ENCODE measurements around the gene TNFRSF1B. TPM values are rescaled to one million over a fixed set of nuclear protein-coding genes. Genes with fewer than 3 reads are reported as not detected.

TNFRSF1B gene
- polyA plus RNA-seq, 1 donor from 2014 or later: not detected

DNA sequence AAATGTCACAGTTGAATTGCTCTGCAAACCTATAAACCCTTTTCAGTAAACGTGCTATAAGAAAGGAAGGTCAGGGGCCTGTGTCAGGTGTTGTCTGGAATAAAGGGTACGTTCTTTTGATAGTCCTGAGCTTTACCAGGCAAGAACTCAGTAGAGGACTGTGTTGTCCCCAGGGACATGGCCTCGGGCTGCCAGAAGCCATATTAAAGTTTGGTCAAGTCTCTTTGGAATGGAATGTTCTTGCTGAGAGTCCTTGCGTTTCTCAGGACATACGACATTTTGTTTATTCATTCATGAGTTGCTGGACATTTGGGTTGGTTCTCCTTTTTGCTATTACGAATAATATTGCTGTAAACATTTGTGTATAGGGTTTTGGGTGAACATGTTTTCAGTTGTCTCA, 79.8 kb downstream of the TNFRSF1B start:
- Histone ChIP-seq H3K4me3 (ENCODE audit: low read length) (no peak overlapping the region), H3K9ac (ENCODE audit: low read length) (no peak overlapping the region), H2AFZ (ENCODE audit: low read depth, low read length) (no peak overlapping the region), H4K20me1 (ENCODE audit: insufficient read depth) (no peaks in the 10 kb centered on the region), H3K36me3 (ENCODE audit: insufficient read depth, low read length) (peaks cover 8% of the 10 kb centered on the region), H3K27ac (ENCODE audit: low read length) (no peak overlapping the region), H3K9me2 (ENCODE audit: insufficient read depth, low read length) (no peaks in the 10 kb centered on the region), H3K27me3 (ENCODE audit: insufficient read depth, low read depth, low read length) (no peaks in the 10 kb centered on the region), H3K4me2 (ENCODE audit: low read length) (no peak overlapping the region), H3F3A (ENCODE audit: insufficient read depth, low read length, poor library complexity, severe bottlenecking) (no peaks in the 10 kb centered on the region), H3K79me2 (replicated peaks; ENCODE audit: insufficient read depth, low read length) (no peaks in the 10 kb centered on the region), H3K9me3 (ENCODE audit: low read length) (no peaks in the 10 kb centered on the region)
- no peak for TF ChIP-seq EP300 (conservative IDR thresholded peaks at IDR 0.05; ENCODE audit: poor library complexity, severe bottlenecking)
- no peak for TF ChIP-seq RAD21 (conservative IDR thresholded peaks at IDR 0.05)
- TF ChIP-seq EZH2 (IDR thresholded peaks at IDR 0.05; ENCODE audit: borderline replicate concordance, insufficient read depth, low read length, poor library complexity, severe bottlenecking): no peak
- no peak for TF ChIP-seq CTCF (IDR thresholded peaks at IDR 0.05; ENCODE audit: poor library complexity, severe bottlenecking)
- no peak for TF ChIP-seq TAF1 (IDR thresholded peaks at IDR 0.05; ENCODE audit: low read depth)
- no peak for TF ChIP-seq REST (IDR thresholded peaks at IDR 0.05; ENCODE audit: borderline replicate concordance)
- no peak for TF ChIP-seq POLR2AphosphoS5 (IDR thresholded peaks at IDR 0.05)
- TF ChIP-seq MXI1 (conservative IDR thresholded peaks at IDR 0.05; ENCODE audit: poor library complexity, severe bottlenecking): no peak
- TF ChIP-seq SMC3 (conservative IDR thresholded peaks at IDR 0.05; ENCODE audit: poor library complexity): no peak

DNA sequence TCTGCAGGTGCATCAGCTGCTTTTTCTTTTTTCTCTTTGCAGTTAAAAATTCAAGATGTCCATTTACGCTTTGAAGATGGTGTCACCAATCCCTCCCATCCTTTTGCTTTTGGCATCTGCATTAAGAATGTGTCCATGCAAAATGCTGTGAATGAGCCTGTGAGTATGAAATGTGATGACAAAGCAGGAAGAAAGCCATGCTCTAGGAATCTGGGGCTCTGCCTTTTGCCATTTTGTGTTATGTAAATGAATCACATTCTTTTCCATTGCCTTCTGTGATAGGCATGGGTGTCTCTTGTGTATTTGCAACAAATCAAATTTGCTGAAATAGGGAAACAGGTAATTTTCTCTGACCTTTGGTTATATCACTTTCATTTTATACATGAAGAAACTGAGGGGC, 82.4 kb downstream of the TNFRSF1B start:
- no peaks in the 10 kb centered on the region for H3K9me2 ChIP-seq (ENCODE audit: insufficient read depth, low read length)
- H4K20me1 ChIP-seq (ENCODE audit: insufficient read depth): no peaks in the 10 kb centered on the region
- TF ChIP-seq RAD21 (conservative IDR thresholded peaks at IDR 0.05): no peak
- no peak for TF ChIP-seq EP300 (conservative IDR thresholded peaks at IDR 0.05; ENCODE audit: poor library complexity, severe bottlenecking)
- no peak for TF ChIP-seq SMC3 (conservative IDR thresholded peaks at IDR 0.05; ENCODE audit: poor library complexity)
- TF ChIP-seq TAF1 (IDR thresholded peaks at IDR 0.05; ENCODE audit: low read depth): no peak
- TF ChIP-seq EZH2 (IDR thresholded peaks at IDR 0.05; ENCODE audit: borderline replicate concordance, insufficient read depth, low read length, poor library complexity, severe bottlenecking): no peak
- no peak overlapping the region for H3K9ac ChIP-seq (ENCODE audit: low read length)
- H3K4me3 ChIP-seq (ENCODE audit: low read length): no peak overlapping the region
- H3K27me3 ChIP-seq (ENCODE audit: insufficient read depth, low read depth, low read length): no peaks in the 10 kb centered on the region
- no peak overlapping the region for H2AFZ ChIP-seq (ENCODE audit: low read depth, low read length)
- H3K36me3 ChIP-seq (ENCODE audit: insufficient read depth, low read length): peaks cover 8% of the 10 kb centered on the region
- no peak overlapping the region for H3K27ac ChIP-seq (ENCODE audit: low read length)
- H3K9me3 ChIP-seq (ENCODE audit: low read length): no peaks in the 10 kb centered on the region
- H3K79me2 ChIP-seq (replicated peaks; ENCODE audit: insufficient read depth, low read length): no peaks in the 10 kb centered on the region
- H3F3A ChIP-seq (ENCODE audit: insufficient read depth, low read length, poor library complexity, severe bottlenecking): no peaks in the 10 kb centered on the region
- no peak overlapping the region for H3K4me2 ChIP-seq (ENCODE audit: low read length)

All from neural cell (in vitro differentiated cells).